Uterus (tissue), 2 donors: ENCODE measurements around the gene UXS1.

Experiments
- POLR2A ChIP-seq, 2 donors: fragments of 450-650 bp; IDR thresholded peaks; one replicate each; pipeline ENCODE4 v1.6.1; 2016; ENCODE audit warnings: antibody characterized with exemption in 2 of 2, mild to moderate bottlenecking in 1 of 2, moderate library complexity in 1 of 2
- TF ChIP-seq, protein P1 (sequence below), 4 experiments: fragments of 200-600 bp in 2 of 4; fragments of 450-650 bp in 2 of 4; sonication (generic) in 2 of 4; IDR thresholded peaks; one replicate each; pipeline ENCODE4 v1.5.1; 2016 to 2019; ENCODE audit warnings: antibody characterized with exemption in 4 of 4, mild to moderate bottlenecking in 2 of 4, moderate library complexity in 1 of 4

- TF ChIP-seq POLR2A (IDR thresholded peaks at IDR 0.05): no peak
- TF ChIP-seq, protein P1, sequence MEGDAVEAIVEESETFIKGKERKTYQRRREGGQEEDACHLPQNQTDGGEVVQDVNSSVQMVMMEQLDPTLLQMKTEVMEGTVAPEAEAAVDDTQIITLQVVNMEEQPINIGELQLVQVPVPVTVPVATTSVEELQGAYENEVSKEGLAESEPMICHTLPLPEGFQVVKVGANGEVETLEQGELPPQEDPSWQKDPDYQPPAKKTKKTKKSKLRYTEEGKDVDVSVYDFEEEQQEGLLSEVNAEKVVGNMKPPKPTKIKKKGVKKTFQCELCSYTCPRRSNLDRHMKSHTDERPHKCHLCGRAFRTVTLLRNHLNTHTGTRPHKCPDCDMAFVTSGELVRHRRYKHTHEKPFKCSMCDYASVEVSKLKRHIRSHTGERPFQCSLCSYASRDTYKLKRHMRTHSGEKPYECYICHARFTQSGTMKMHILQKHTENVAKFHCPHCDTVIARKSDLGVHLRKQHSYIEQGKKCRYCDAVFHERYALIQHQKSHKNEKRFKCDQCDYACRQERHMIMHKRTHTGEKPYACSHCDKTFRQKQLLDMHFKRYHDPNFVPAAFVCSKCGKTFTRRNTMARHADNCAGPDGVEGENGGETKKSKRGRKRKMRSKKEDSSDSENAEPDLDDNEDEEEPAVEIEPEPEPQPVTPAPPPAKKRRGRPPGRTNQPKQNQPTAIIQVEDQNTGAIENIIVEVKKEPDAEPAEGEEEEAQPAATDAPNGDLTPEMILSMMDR (IDR thresholded peaks at IDR 0.05): no peak
Measured at GRCh38 chr2:106044021-106044420, 150.1 kb downstream of the UXS1 start.
